Embryonic facial prominence (tissue), 1 donor: Measurements from ENCODE around the gene ZNF740.
"Not testable (repeated sequence)": the region's sequence is repeated elsewhere in the genome, so short reads cannot be mapped to it uniquely, and the experiment has no call there.

ENCODE experiments used
- DNase-seq: peaks from one replicate; pipeline ENCODE4 v3.0.0-alpha.2; 2016; ENCODE audit errors: extremely low spot score

The ZNF740 gene

GRCh38 chr12:53180220-53180930, at the start of gene ZNF740, which contains the start of gene CSAD:
Gene ZNF740, plus strand, starts transcription at chr12:53180722. Its CDS starts 1,262 bp downstream, at chr12:53181984.
Gene CSAD, minus strand, starts transcription at chr12:53180925. Its CDS starts 7,455 bp downstream, at chr12:53173470.
- peak; percentile 95 for DNase-seq

- DNase-seq, result no peak
Measured at GRCh38 chr12:53131844-53132243, 48.7 kb upstream of the ZNF740 start.

DNA sequence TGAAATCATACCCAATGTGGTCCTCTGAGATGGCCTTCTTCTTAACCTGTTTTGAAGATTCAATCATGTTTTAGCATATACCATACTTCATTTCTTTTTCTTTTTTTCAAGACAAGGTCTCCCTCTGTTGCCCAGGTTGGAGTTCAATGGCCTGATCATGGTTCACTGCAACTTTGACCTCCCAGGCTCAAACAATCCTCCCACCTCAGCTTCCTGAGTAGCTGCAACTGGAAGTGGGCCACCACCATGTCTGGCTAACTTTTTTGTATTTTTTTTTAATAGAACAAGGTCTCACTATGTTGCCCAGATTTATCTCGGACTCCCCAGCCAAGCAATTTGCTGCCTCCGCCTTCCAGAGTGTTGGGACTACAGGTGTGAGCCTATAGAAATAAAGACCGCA, 46.8 kb upstream of the ZNF740 start:
- no peak for DNase-seq

GRCh38 chr12:53143355-53143754, 37.2 kb upstream of the ZNF740 start:
- DNase-seq, result no peak

GRCh38 chr12:53145383-53146260, 34.9 kb upstream of the ZNF740 start:
- no peak for DNase-seq

DNA sequence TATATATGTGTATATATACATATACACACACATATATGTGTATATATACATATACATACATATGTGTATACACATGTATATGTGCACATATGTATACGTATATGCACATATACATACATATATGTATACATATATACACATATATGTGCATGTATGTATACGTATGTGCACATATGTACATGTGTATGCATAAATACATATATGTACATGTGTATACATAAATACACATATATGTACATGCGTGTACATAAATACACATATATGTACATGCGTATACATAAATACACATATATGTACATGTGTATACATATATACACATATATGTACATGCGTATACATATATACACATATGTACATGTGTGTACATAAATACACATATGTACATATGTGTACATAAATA, 33.3 kb upstream of the ZNF740 start:
- DNase-seq, result no peak

DNA sequence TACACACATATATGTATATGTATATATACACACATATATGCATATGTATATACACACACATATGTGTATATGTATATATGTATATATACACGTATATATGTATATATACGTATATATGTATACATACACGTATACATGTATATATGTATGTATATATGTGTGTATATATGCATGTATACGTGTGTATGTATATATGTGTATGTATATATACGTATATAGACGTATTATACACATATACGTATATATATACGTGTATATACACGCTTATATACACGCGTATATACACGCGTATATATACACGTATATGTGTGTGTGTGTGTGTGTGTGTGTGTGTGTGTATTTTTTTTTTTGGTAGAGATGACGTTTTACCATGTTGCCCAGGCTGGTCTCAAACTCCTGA, 32.9 kb upstream of the ZNF740 start:
- no peak for DNase-seq

GRCh38 chr12:53151039-53151438, 29.5 kb upstream of the ZNF740 start:
- DNase-seq, result no peak

GRCh38 chr12:53152390-53152789, 28.1 kb upstream of the ZNF740 start:
- DNase-seq, result no peak

DNA sequence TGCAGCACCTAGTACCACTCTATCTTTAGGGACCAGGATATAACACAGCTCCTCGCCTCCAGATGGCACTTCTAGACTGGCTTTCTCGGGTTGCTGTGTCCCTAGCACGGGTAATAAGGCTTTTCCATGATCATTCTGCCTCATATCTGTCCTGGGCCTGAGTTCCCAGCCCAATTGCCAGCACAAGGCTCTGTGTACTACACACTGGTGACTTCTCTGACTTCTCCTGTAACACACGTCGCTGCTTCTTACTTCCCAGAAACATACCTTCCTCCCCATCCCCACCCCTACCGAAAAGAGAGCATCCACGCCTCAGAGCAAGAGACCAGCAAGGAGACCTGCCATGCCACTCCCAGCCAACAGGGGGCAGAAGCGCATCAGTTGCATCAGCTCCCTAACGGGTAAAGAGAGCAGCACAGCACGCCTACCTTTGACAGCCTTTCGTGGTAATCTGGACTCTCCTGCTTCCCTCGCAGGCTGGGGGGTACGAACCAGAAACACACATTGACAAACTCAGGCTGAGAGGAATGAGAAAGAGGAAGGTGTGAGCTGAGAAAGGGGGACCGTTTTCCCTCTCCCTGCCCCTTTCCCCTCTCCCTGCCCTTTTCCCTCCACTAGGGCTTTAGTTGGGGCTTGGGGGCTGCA, 21.2 kb upstream of the ZNF740 start:
- peak; percentile 55 for DNase-seq

DNA sequence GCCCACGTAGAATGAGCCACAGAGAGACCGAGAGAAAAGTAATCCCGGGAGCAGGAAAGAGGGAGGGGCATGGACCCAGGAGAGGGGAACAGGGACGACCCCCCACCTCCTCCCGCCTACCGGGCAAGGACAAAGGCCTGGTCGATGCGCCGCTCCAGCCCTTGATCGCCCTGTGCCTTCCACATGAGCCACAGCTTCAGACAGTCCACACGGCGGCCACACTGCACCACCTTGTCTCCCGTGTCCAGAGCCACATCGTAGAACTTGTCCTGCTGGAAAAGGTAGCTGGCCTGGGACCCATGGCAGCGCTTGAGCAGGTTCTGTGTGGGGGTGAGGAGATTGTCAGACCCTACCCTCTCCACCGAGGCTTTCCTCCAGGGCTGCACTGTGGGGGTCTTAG, 20.5 kb upstream of the ZNF740 start:
- no peak for DNase-seq

DNA sequence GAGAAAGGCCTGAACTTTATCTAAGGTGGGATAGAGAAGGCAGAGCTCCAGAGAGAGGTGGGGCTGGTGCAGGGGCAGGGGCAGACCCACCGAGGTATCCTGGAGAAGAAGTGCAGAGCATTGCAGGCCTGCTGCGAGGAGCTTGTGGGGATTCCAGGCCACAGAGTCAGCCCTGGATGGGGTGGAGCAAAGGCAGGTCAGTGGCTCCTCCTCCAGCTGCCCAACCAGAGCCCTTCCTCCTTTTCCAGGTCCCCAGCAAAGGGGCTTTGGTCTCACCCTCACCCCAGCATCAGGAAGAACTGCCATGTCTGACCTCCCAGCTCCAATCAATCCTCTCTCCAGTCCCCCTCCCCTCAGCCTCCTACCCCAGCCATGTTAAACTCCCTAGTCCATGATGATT, 19.8 kb upstream of the ZNF740 start:
- DNase-seq, result no peak

- DNase-seq, result no peak
Measured at GRCh38 chr12:53161119-53161911, 19.2 kb upstream of the ZNF740 start.

- DNase-seq, result not testable (repeated sequence)
Measured at GRCh38 chr12:53163008-53163407, 17.5 kb upstream of the ZNF740 start.

DNA sequence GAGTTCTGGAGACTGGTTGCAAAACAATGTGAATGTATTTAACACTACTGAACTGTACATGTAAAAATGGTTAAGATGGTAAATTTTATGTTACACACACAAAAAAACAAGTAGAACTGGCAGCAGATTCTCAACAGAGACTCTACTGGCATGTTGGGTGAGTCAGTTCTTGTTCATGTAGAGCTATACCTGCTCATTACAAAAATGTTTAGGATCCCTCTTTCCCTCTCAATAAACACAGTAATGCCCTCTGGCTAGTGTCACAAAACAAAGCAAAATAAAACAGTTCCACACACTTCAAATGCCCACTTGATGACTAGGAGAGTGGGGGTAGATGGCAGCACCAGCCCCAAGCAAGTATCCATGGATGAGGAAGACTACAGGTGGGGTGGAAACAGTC, 13.7 kb upstream of the ZNF740 start:
- no peak for DNase-seq

DNA sequence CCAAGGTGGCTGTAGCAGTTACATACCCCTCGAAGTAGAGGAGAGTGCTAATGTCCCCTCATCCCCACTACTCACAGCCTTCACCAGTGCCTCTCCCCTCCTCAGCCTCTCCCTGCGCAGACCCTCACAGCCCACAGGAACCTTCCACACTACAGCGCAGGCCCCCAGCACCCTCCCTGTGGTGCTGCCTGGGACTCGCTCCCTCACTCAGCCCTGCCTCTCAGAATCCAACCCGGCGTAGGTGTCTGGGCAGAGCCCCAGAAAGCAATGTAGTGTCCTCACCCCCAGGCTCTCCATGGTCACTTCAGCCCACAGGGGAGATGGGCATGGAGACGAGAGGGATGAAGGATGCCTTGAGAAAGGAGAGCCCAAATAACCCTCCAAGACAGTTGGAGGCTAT, 10.9 kb upstream of the ZNF740 start:
- no peak for DNase-seq

DNA sequence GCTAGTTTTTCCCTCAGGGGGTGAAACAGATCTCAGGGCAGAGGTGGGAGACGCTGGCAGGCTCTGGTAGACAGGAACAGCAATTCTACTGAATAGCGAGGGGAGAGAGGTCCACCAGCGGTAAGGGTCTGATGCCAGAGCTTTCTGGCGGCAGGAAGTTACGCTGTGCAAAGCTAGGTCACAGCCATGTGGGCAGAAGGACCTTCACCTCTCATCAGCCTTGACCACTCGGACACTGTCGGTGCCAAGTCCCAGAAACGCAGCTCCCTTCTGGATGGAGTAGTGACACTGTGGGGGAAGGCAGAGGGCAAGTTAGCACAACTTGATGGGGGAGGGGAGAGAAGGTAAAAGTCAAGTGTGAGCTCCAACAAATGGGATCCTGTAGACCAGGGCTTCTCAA, 10.3 kb upstream of the ZNF740 start:
- no peak for DNase-seq

- no peak for DNase-seq
Measured at GRCh38 chr12:53170876-53171724, 9.4 kb upstream of the ZNF740 start.

DNA sequence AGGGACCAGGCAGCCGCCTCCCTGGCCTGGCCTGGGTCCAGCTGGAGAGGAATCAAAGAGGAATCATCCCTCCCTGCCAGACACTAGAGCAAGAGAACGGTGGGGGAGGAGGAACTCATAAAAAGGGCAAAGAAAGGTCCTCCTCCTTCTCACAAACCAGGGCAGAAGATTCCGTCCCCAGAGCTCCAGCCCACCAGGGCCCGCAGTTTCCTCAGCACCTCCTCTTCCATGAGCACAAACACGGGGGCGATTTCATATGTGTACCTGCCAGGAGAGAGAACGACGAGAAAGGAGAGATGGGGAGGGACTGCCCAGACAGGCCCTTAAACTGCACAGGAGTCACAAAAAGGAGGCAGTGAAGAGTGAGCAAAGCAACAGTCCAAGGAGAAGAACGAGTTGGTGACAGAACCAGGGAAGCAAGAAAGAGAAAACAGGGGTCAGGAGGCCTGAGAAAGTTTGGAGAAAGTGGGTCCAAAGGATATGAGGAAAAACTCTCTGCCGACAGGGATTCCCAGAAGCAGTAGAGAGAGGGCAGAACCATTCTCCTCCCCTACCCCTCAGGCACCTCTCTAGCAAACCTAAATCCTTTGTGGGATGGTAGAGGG, 8.7 kb upstream of the ZNF740 start:
- no peak for DNase-seq

- DNase-seq, result no peak
Measured at GRCh38 chr12:53172352-53172751, 8.2 kb upstream of the ZNF740 start.
